ENCODE results near the gene AK3.

- TF ChIP-seq CTCF (IDR thresholded peaks at IDR 0.05; ENCODE audit: insufficient read depth, low read depth, low read length) (no peak), EZH2 (IDR thresholded peaks at IDR 0.05; ENCODE audit: insufficient read depth, low read length) (no peak)
Observed at GRCh38 chr9:4741365-4742089, 525 bp upstream of the AK3 start.

Data from astrocyte (in vitro differentiated cells and primary cell).